Neural cell (in vitro differentiated cells): ENCODE measurements around the gene AK3.

ENCODE experiments used
- EP300 ChIP-seq: fragments of 450-650 bp; conservative IDR thresholded peaks from 2 replicates; pipeline ENCODE4 v1.6.1; 2014; ENCODE audit warnings: antibody characterized with exemption, mild to moderate bottlenecking, moderate library complexity; ENCODE audit not compliant: poor library complexity, severe bottlenecking
- EZH2 ChIP-seq: fragments of 200-600, 300-800 bp; shearing (Covaris generic), sonication (generic); IDR thresholded peaks from 2 replicates; pipeline ENCODE4 v1.6.1; 2014; ENCODE audit warnings: antibody characterized with exemption, low read length, borderline replicate concordance, mild to moderate bottlenecking; ENCODE audit not compliant: insufficient read depth, poor library complexity, severe bottlenecking
- MXI1 ChIP-seq: fragments of 450-650 bp; conservative IDR thresholded peaks from 2 replicates; pipeline ENCODE4 v1.6.1; 2014; ENCODE audit warnings: antibody characterized with exemption, mild to moderate bottlenecking; ENCODE audit not compliant: poor library complexity, severe bottlenecking
- POLR2AphosphoS5 ChIP-seq: IDR thresholded peaks from 2 replicates; pipeline ENCODE4 v1.6.1; 2012
- RAD21 ChIP-seq: fragments of 450-650 bp; conservative IDR thresholded peaks from 2 replicates; pipeline ENCODE4 v1.6.1; 2014; ENCODE audit warnings: antibody characterized with exemption, mild to moderate bottlenecking, moderate library complexity
- REST ChIP-seq: IDR thresholded peaks from 2 replicates; pipeline ENCODE4 v1.6.1; 2012; ENCODE audit warnings: borderline replicate concordance
- SMC3 ChIP-seq: fragments of 450-650 bp; conservative IDR thresholded peaks from 2 replicates; pipeline ENCODE4 v1.6.1; 2014; ENCODE audit warnings: antibody characterized with exemption, mild to moderate bottlenecking, moderate library complexity; ENCODE audit not compliant: poor library complexity
- TAF1 ChIP-seq: IDR thresholded peaks from 2 replicates; pipeline ENCODE4 v1.6.1; 2012; ENCODE audit warnings: low read depth
- TF ChIP-seq, protein P1 (sequence below): fragments of 450-650 bp; IDR thresholded peaks from 2 replicates; pipeline ENCODE4 v1.5.1; 2014; ENCODE audit warnings: antibody characterized with exemption, mild to moderate bottlenecking, moderate library complexity; ENCODE audit not compliant: poor library complexity, severe bottlenecking

DNA sequence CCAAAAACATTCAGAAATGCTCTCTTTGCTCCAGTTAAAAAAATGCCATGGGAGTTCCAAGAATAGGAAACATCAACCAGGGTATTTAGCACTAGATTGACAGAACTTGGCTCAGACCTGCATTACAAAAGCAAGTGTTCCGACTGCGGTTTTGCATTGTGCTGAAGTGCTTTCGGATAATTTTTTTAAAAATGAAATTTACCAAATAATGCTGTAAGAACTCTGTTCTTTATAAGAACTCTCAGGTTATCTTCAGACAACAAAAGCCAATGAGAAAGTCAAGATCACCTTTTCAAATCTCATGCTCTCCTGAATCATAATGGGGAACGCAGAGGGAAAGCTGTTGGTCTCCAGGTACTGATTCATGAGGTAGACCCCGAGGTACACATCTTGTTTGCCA, 79.4 kb downstream of the AK3 start:
- TF ChIP-seq, protein P1, sequence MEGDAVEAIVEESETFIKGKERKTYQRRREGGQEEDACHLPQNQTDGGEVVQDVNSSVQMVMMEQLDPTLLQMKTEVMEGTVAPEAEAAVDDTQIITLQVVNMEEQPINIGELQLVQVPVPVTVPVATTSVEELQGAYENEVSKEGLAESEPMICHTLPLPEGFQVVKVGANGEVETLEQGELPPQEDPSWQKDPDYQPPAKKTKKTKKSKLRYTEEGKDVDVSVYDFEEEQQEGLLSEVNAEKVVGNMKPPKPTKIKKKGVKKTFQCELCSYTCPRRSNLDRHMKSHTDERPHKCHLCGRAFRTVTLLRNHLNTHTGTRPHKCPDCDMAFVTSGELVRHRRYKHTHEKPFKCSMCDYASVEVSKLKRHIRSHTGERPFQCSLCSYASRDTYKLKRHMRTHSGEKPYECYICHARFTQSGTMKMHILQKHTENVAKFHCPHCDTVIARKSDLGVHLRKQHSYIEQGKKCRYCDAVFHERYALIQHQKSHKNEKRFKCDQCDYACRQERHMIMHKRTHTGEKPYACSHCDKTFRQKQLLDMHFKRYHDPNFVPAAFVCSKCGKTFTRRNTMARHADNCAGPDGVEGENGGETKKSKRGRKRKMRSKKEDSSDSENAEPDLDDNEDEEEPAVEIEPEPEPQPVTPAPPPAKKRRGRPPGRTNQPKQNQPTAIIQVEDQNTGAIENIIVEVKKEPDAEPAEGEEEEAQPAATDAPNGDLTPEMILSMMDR, result no peak
- TF ChIP-seq SMC3 (no peak), REST (no peak), RAD21 (no peak), EZH2 (no peak), POLR2AphosphoS5 (no peak), EP300 (no peak), MXI1 (no peak), TAF1 (no peak)
